Activated CD8-positive, alpha-beta memory T cell treated with anti-CD3 and anti-CD28 coated beads, Interleukin-2, amount 50 U/mL, for 1 hour (primary cell): ENCODE data around the gene TMEM86B.
A peak's percentile ranks its signal among the peaks of the same experiment; 100 is the strongest.

Experiments used
- DNase-seq: peaks from one replicate; pipeline ENCODE4 v3.0.0-alpha.2; 2020; ENCODE audit errors: extremely low read depth

Gene TMEM86B

GRCh38 chr19:55178781-55179599 is 49.6 kb downstream of the TMEM86B start:
- peak; percentile 90 for DNase-seq
